Measurements from ENCODE around the gene PRPF39. TPM values are rescaled to one million over a fixed set of nuclear protein-coding genes. Genes with fewer than 3 reads are reported as not detected.
A peak's percentile ranks its signal among the peaks of the same experiment; 100 is the strongest.

Gene PRPF39, protein sequence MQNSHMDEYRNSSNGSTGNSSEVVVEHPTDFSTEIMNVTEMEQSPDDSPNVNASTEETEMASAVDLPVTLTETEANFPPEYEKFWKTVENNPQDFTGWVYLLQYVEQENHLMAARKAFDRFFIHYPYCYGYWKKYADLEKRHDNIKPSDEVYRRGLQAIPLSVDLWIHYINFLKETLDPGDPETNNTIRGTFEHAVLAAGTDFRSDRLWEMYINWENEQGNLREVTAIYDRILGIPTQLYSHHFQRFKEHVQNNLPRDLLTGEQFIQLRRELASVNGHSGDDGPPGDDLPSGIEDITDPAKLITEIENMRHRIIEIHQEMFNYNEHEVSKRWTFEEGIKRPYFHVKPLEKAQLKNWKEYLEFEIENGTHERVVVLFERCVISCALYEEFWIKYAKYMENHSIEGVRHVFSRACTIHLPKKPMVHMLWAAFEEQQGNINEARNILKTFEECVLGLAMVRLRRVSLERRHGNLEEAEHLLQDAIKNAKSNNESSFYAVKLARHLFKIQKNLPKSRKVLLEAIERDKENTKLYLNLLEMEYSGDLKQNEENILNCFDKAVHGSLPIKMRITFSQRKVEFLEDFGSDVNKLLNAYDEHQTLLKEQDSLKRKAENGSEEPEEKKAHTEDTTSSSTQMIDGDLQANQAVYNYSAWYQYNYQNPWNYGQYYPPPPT
- total RNA-seq (2021) (57.4 and 63.6 TPM in 2 replicates), Bru-seq, nascent RNA (percentile 96 among the genes with signal in this experiment), BruChase-seq, experiment 1, labeled RNA remaining after a 2-hour chase (percentile 95 among the genes with signal in this experiment), BruChase-seq, experiment 2, labeled RNA remaining after a 6-hour chase (percentile 90 among the genes with signal in this experiment)
- long read RNA-seq, transcript PRPF39-201 (14 exons, 2,868 nt), result major isoform, 10 of 77 reads
- long read RNA-seq, partial matches to known transcripts, result 8 of 77 reads
- long read RNA-seq, other reads (novel, unspliced or antisense), result 52 of 77 reads

DNA sequence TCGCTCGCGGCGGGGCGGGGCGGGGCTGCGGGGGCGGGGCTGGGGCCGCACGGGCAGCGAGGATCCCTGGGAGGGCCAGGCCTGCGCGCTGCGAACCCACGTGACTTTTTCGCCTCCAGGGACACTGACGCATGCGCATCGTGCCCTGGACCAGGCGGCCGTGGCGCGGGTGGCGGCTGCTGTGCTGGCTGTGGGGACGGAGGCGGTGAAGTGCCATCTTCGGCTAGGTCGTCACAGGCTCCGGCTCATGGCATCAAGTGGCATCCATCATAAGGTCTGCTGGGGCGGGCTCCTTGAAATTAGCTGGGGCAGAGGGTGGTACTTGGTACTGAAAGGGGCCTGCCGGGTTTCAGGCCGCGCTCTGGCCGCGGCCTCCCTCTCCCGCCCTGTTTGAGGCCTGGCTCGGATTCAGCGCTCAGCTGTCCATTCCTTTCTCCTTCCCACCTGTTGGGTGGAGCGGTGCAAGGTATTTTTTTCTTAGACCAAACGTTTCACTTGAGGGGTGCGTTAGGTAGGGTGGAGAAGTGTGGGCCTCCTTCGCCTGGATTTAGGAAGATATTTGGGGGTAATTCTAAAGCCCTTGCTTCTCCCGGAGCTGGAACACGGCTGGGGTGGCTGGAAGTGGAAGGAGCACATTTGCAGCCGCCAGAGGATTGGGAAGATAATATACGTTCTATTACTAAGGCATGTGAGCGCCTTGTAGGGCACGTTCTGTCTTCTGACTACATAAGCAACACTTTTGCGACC is at the start of gene PRPF39:
Gene PRPF39, plus strand, starts transcription at position 141 of the 747 bp plus-strand sequence. CDS start 11,124 bp downstream, outside the sequence.
- POLR2A ChIA-PET (ENCODE audit: low non-redundant PET), result no interaction called here

DNA sequence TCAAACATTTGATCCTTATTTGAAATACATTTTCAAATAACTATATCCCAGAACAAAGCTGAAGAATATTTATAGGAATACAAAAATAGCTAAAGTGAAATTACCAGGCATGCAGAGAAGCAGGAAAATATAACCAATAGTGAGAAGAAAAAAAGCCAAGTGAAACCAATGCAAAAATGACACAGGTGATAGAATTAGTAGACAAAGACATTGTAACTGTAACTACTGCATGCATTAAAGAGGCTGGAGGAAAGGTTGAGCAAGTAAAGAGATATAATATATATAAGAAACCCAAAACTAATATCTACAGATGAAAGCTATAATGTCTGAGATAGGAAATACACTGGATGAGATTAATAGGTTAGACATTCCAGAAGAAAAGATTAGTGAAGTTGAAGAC is 49.2 kb upstream of the PRPF39 start:
- no peak for TF ChIP-seq EZH2 (IDR thresholded peaks at IDR 0.05; ENCODE audit: borderline replicate concordance, low read depth, low read length, poor library complexity, severe bottlenecking)
- TF ChIP-seq, protein P1, sequence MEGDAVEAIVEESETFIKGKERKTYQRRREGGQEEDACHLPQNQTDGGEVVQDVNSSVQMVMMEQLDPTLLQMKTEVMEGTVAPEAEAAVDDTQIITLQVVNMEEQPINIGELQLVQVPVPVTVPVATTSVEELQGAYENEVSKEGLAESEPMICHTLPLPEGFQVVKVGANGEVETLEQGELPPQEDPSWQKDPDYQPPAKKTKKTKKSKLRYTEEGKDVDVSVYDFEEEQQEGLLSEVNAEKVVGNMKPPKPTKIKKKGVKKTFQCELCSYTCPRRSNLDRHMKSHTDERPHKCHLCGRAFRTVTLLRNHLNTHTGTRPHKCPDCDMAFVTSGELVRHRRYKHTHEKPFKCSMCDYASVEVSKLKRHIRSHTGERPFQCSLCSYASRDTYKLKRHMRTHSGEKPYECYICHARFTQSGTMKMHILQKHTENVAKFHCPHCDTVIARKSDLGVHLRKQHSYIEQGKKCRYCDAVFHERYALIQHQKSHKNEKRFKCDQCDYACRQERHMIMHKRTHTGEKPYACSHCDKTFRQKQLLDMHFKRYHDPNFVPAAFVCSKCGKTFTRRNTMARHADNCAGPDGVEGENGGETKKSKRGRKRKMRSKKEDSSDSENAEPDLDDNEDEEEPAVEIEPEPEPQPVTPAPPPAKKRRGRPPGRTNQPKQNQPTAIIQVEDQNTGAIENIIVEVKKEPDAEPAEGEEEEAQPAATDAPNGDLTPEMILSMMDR (conservative IDR thresholded peaks at IDR 0.05; ENCODE audit: low read depth, low read length), result no peak
- H3K9me3 ChIP-seq (ENCODE audit: low read depth, low read length, poor library complexity, severe bottlenecking), result peaks cover 17% of the 10 kb centered on the region
- intact Hi-C loops (cut with micrococcal nuclease; ENCODE audit: unreplicated experiment), result no loop called here
- ChIA-PET CTCF (no interaction called here), POLR2A (ENCODE audit: low non-redundant PET) (no interaction called here)
- BruUV-seq (replicated peaks), result no TSS peak
- no peaks in the 10 kb centered on the region for H3K4me1 ChIP-seq (ENCODE audit: insufficient read depth, low read length, poor library complexity, severe bottlenecking)
- DNase-seq (ENCODE audit: low spot score), result no peak
- H3K4me3 ChIP-seq (ENCODE audit: low read depth, low read length, poor library complexity, severe bottlenecking), result no peak overlapping the region
- no peak overlapping the region for H3K27ac ChIP-seq (ENCODE audit: low read depth, low read length, poor library complexity, severe bottlenecking)
- H3K27me3 ChIP-seq (replicated peaks; ENCODE audit: insufficient read depth, low read depth, low read length, poor library complexity), result no peaks in the 10 kb centered on the region
- peaks cover 11% of the 10 kb centered on the region for H3K36me3 ChIP-seq (ENCODE audit: insufficient read depth, low read length, poor library complexity, severe bottlenecking)

More for the DNA sequence above, at the start of gene PRPF39:
- H3K36me3 ChIP-seq (ENCODE audit: insufficient read depth, low read length, poor library complexity, severe bottlenecking), result no peaks in the 10 kb centered on the region
- intact Hi-C loops (cut with micrococcal nuclease; ENCODE audit: unreplicated experiment), result loop anchor here (5.0 kb wide), 1 partner anchor 122 kb away; the partner anchor contains the start of genes KLHL28 and TOGARAM1
- H3K27me3 ChIP-seq (replicated peaks; ENCODE audit: insufficient read depth, low read depth, low read length, poor library complexity), result no peaks in the 10 kb centered on the region
- H3K4me3 ChIP-seq (ENCODE audit: low read depth, low read length, poor library complexity, severe bottlenecking), result peak within 1 kb of the TSS; percentile 83
- DNase-seq (ENCODE audit: low spot score), result peak; percentile 97
- TSS peak; percentile 51 for BruUV-seq (replicated peaks)
- no peaks in the 10 kb centered on the region for H3K9me3 ChIP-seq (ENCODE audit: low read depth, low read length, poor library complexity, severe bottlenecking)
- peaks cover 14% of the 10 kb centered on the region for H3K4me1 ChIP-seq (ENCODE audit: insufficient read depth, low read length, poor library complexity, severe bottlenecking)
- TF ChIP-seq, protein P1 (conservative IDR thresholded peaks at IDR 0.05; ENCODE audit: low read depth, low read length), result no peak
- TF ChIP-seq EZH2 (IDR thresholded peaks at IDR 0.05; ENCODE audit: borderline replicate concordance, low read depth, low read length, poor library complexity, severe bottlenecking), result no peak
- CTCF ChIA-PET, result no interaction called here
- peak within 1 kb of the TSS; percentile 82 for H3K27ac ChIP-seq (ENCODE audit: low read depth, low read length, poor library complexity, severe bottlenecking)

DNA sequence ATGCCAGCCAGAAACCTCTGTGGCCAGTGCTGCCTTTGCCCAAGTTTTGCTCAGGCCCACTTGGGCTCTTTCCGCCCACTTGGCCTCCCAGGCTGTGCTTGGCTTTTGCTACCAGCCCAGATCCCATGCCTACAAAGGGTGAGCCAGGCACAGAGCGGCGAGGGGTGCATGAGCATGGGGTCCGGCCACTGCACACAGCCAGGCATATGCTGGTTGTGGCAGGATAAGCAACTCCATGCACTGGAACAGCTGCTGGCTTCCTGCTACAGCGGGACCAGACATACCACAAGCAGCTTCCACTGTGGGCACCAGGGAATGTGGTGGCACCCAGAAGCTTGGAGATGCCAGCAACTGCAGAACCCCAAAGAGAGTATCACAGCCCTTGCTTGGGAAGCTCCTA is 45.7 kb upstream of the PRPF39 start:
- ChIA-PET CTCF (no interaction called here), POLR2A (ENCODE audit: low non-redundant PET) (no interaction called here)
- Histone ChIP-seq H3K4me3 (ENCODE audit: low read depth, low read length, poor library complexity, severe bottlenecking) (no peak overlapping the region), H3K36me3 (ENCODE audit: insufficient read depth, low read length, poor library complexity, severe bottlenecking) (peaks cover 11% of the 10 kb centered on the region), H3K9me3 (ENCODE audit: low read depth, low read length, poor library complexity, severe bottlenecking) (peaks cover 17% of the 10 kb centered on the region), H3K27ac (ENCODE audit: low read depth, low read length, poor library complexity, severe bottlenecking) (no peak overlapping the region), H3K4me1 (ENCODE audit: insufficient read depth, low read length, poor library complexity, severe bottlenecking) (no peaks in the 10 kb centered on the region), H3K27me3 (replicated peaks; ENCODE audit: insufficient read depth, low read depth, low read length, poor library complexity) (no peaks in the 10 kb centered on the region)
- TF ChIP-seq, protein P1 (conservative IDR thresholded peaks at IDR 0.05; ENCODE audit: low read depth, low read length), result no peak
- no peak for TF ChIP-seq EZH2 (IDR thresholded peaks at IDR 0.05; ENCODE audit: borderline replicate concordance, low read depth, low read length, poor library complexity, severe bottlenecking)
- no TSS peak for BruUV-seq (replicated peaks)
- DNase-seq (ENCODE audit: low spot score), result no peak
- intact Hi-C loops (cut with micrococcal nuclease; ENCODE audit: unreplicated experiment), result no loop called here

All from A673 (cell line).